ENCODE results near the gene AGFG2.

The AGFG2 gene

GRCh38 chr7:100563809-100564400 lies 24.9 kb downstream of the AGFG2 start (continued):
- TF ChIP-seq ZBTB48 (tag by site-specific recombination; IDR thresholded peaks at IDR 0.05) (peak; percentile 85), WT1 (tag by site-specific recombination; IDR thresholded peaks at IDR 0.05) (no peak), ZNF560 (tag by site-specific recombination; IDR thresholded peaks at IDR 0.05; ENCODE audit: borderline replicate concordance) (no peak), ZNF660 (tag by site-specific recombination; IDR thresholded peaks at IDR 0.05) (0 out of 2 replicates have a peak, but pooled peaks have one; percentile 52), ZNF248 (tag by site-specific recombination; IDR thresholded peaks at IDR 0.05) (no peak), ZIC2 (tag by site-specific recombination; IDR thresholded peaks at IDR 0.05) (peak; percentile 57), GLIS1 (tag by site-specific recombination; IDR thresholded peaks at IDR 0.05) (no peak), PRDM4 (tag by site-specific recombination; IDR thresholded peaks at IDR 0.05) (no peak), ZNF76 (tag by site-specific recombination; IDR thresholded peaks at IDR 0.05; ENCODE audit: borderline replicate concordance, low read depth) (no peak), ZNF416 (tag by site-specific recombination; IDR thresholded peaks at IDR 0.05) (no peak), GLIS2 (tag by site-specific recombination; IDR thresholded peaks at IDR 0.05) (peak; percentile 51), SETDB1 (IDR thresholded peaks at IDR 0.05; ENCODE audit: insufficient read length, low read length) (no peak), ZNF600 (tag by site-specific recombination; IDR thresholded peaks at IDR 0.05) (peak; percentile 28; the same call in 1 of the 2 replicates), SCRT1 (tag by site-specific recombination; IDR thresholded peaks at IDR 0.05; ENCODE audit: borderline replicate concordance) (no peak), ZNF366 (tag by site-specific recombination; conservative IDR thresholded peaks at IDR 0.05) (0 out of 2 replicates have a peak, but pooled peaks have one; percentile 32), ZNF311 (tag by site-specific recombination; IDR thresholded peaks at IDR 0.05; ENCODE audit: borderline replicate concordance) (no peak), ZNF324 (tag by site-specific recombination; IDR thresholded peaks at IDR 0.05) (no peak), ZNF776 (tag by site-specific recombination; IDR thresholded peaks at IDR 0.05; ENCODE audit: borderline replicate concordance) (no peak), ZNF544 (tag by site-specific recombination; IDR thresholded peaks at IDR 0.05) (no peak), ZNF350 (tag by site-specific recombination; IDR thresholded peaks at IDR 0.05) (no peak), IKZF3 (tag by site-specific recombination; IDR thresholded peaks at IDR 0.05) (0 out of 2 replicates have a peak, but pooled peaks have one; percentile 5), ZNF449 (tag by site-specific recombination; IDR thresholded peaks at IDR 0.05) (0 out of 2 replicates have a peak, but pooled peaks have one; percentile 35), ZNF292 (tag by site-specific recombination; IDR thresholded peaks at IDR 0.05; ENCODE audit: borderline replicate concordance, low read depth) (no peak), ZNF558 (tag by site-specific recombination; IDR thresholded peaks at IDR 0.05) (no peak), REST (tag by site-specific recombination; IDR thresholded peaks at IDR 0.05) (no peak), ZNF146 (tag by site-specific recombination; IDR thresholded peaks at IDR 0.05) (no peak), ZNF518A (tag by site-specific recombination; conservative IDR thresholded peaks at IDR 0.05; ENCODE audit: low read depth) (no peak), ZNF426 (tag by site-specific recombination; IDR thresholded peaks at IDR 0.05) (no peak), ZSCAN16 (tag by site-specific recombination; IDR thresholded peaks at IDR 0.05) (no peak)
